Ovary (tissue), 9 donors: ENCODE results near the gene AP1G1. TPM values are rescaled to one million over a fixed set of nuclear protein-coding genes. Genes with fewer than 3 reads are reported as not detected.
"Not testable (repeated sequence)": the region's sequence is repeated elsewhere in the genome, so short reads cannot be mapped to it uniquely, and the experiment has no call there.

ENCODE experiments used
- DNase-seq, 5 donors: peaks; one replicate each; pipeline ENCODE4 v3.0.0-alpha.2; 2019 to 2020
- H3K27ac ChIP-seq, 2 donors: fragments of 200-600 bp; one replicate each; pipeline versions ENCODE4 v1.5.1 to v1.8.0; 2019 to 2022
- H3K27me3 ChIP-seq: fragments of 200-600 bp; one replicate; pipeline ENCODE4 v1.8.0; 2022
- H3K36me3 ChIP-seq: fragments of 200-600 bp; sonication (generic); one replicate; pipeline ENCODE4 v1.5.1; 2019
- H3K4me1 ChIP-seq: one replicate; pipeline ENCODE4 v1.8.1; 2013; ENCODE audit warnings: mild to moderate bottlenecking, moderate library complexity; ENCODE audit not compliant: insufficient read depth
- H3K4me3 ChIP-seq: fragments of 200-600 bp; sonication (generic); one replicate; pipeline ENCODE4 v1.5.1; 2017
- H3K9me3 ChIP-seq, 2 donors: fragments of 200-600 bp in 1 of 2; sonication (generic) in 1 of 2; one replicate each; pipeline versions ENCODE4 v1.5.1 to v1.8.1; 2013 to 2019; ENCODE audit warnings: mild to moderate bottlenecking in 1 of 2, moderate library complexity in 1 of 2
- EP300 ChIP-seq: sonication (generic); formaldehyde crosslinking; IDR thresholded peaks from one replicate; pipeline ENCODE4 v1.6.1; 2017; ENCODE audit warnings: antibody characterized with exemption
- POLR2A ChIP-seq: fragments of 450-650 bp; IDR thresholded peaks from one replicate; pipeline ENCODE4 v1.6.1; 2017; ENCODE audit warnings: antibody characterized with exemption, mild to moderate bottlenecking, moderate library complexity
- WGBS, 3 donors: extraction: QIAGEN DNeasy Blood & Tissue Kit in 1 of 3; methylation state at CpG; one replicate each; pipeline versions ENCODE4 v1.1.5 to v1.1.7; 2013 to 2017; 5-methylcytosine and 5-hydroxymethylcytosine counted together
- intact Hi-C, 4 donors: fragments of 100-400 bp; cut with DNase I; formaldehyde crosslinking; loops; one replicate each; pipeline versions ENCODE4 v1.11.0 to v1.15.1; 2022 to 2023
- polyA plus RNA-seq, 2 donors: library from polyadenylated mRNA; stranded (reverse); fragments of 200-250 nt in 1 of 2; fragments of 350-450 nt in 1 of 2; fragmentation: Illumina TruSeq in 1 of 2; extraction: RNeasy Lipid Tissue Mini Kit (QIAGEN cat#74804) in 1 of 2; gene quantifications; one replicate each; pipeline ENCODE4 v1.2.3, GENCODE V29; 2013 to 2014
- total RNA-seq, 7 donors: library from RNA; depleted of rRNA in 2 of 7; stranded (reverse); fragments of >200 nt in 2 of 7; fragmentation: NEBNext Ultra II Directional in 3 of 7; extraction: Animal tissue kit (Norgen Biotek cat#: 25700) in 3 of 7; gene quantifications; one replicate each; pipeline versions ENCODE4 v1.1.0 to v1.2.4, GENCODE V29; 2016 to 2023
- TF ChIP-seq, protein P1 (sequence below), 3 donors: fragments of 450-650 bp in 2 of 3; fragments of 200-600 bp in 1 of 3; IDR thresholded peaks; one replicate each; pipeline versions ENCODE4 v1.5.1 to v1.8.0; 2016 to 2022; ENCODE audit warnings: antibody characterized with exemption in 3 of 3, mild to moderate bottlenecking in 1 of 3
- donor health status: DM: no; HTN: no; CAD: no; lungs with moderate emphysema.
- donor health status: DM: no; HTN: no; CAD: no.
- donor health status: Bipolar disorder and iron deficiency.
- donor health status: DM: yes; HTN: yes; CAD: no.
- donor health status: DM: no; HTN: no; CAD: no.
- donor health status: DM: yes; HTN: yes; CAD: no.

The AP1G1 gene
- total and polyA plus RNA-seq, 9 donors = 14.2 to 71.7 (median 54.3) TPM

DNA sequence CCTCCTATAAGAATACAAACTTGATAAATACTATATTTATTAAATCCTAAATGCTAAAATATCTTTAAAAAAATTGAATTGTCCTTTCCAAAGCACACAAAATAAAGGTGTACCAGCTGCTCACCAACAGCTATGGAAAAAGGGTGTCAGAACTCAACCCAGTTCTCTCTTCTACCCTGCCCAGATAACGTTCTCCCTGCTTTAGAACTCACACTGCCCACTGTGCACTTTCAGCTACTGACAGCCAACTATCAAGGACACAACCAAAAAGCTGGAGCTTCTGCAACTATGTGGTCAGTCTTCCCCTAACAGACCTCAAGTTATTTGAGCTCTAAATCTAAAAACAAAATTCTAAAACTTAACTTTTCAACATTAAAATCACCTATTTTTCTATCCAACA lies 13.7 kb downstream of the AP1G1 start:
- intact Hi-C loops = no loop called here
- no peak for DNase-seq
- no peak overlapping the region for H3K27ac ChIP-seq
- H3K36me3 ChIP-seq = no peaks in the 10 kb centered on the region
- peaks cover 3% of the 10 kb centered on the region for H3K4me1 ChIP-seq
- TF ChIP-seq, protein P1, sequence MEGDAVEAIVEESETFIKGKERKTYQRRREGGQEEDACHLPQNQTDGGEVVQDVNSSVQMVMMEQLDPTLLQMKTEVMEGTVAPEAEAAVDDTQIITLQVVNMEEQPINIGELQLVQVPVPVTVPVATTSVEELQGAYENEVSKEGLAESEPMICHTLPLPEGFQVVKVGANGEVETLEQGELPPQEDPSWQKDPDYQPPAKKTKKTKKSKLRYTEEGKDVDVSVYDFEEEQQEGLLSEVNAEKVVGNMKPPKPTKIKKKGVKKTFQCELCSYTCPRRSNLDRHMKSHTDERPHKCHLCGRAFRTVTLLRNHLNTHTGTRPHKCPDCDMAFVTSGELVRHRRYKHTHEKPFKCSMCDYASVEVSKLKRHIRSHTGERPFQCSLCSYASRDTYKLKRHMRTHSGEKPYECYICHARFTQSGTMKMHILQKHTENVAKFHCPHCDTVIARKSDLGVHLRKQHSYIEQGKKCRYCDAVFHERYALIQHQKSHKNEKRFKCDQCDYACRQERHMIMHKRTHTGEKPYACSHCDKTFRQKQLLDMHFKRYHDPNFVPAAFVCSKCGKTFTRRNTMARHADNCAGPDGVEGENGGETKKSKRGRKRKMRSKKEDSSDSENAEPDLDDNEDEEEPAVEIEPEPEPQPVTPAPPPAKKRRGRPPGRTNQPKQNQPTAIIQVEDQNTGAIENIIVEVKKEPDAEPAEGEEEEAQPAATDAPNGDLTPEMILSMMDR (IDR thresholded peaks at IDR 0.05) = no peak
- no peak for TF ChIP-seq POLR2A
- no peak for TF ChIP-seq EP300
- H3K9me3 ChIP-seq = no peaks in the 10 kb centered on the region
- no peaks in the 10 kb centered on the region for H3K27me3 ChIP-seq
- H3K4me3 ChIP-seq = no peak overlapping the region
- 15 to 17% (median 15%) methylated on average over 1 of the region's 1 CpG for WGBS, 3 donors

DNA sequence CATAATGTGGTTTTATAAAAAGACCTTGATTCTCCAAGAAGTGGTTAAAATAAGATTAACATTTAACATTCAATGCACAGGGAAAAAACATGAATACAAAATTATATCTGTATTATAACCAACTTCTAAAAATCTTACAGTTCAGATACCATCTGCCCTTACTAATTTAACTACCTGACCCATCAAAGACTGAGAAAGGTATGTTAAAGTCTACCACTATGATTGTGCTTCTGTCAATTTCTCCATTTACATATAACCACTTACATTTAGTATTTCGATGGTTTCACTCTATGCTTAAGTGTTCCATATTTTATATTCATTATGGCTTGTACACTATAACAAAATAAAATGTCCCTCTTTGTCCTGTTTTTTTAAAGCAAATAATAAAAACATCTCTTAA lies 14.6 kb downstream of the AP1G1 start:
- DNase-seq = no peak
- no peaks in the 10 kb centered on the region for H3K9me3 ChIP-seq
- WGBS, 3 donors = 88 to 89% (median 89%) methylated on average over 1 of the region's 1 CpG
- H3K27ac ChIP-seq = no peak overlapping the region
- intact Hi-C loops = no loop called here
- no peaks in the 10 kb centered on the region for H3K27me3 ChIP-seq
- no peak overlapping the region for H3K4me3 ChIP-seq
- H3K4me1 ChIP-seq = peaks cover 3% of the 10 kb centered on the region
- no peaks in the 10 kb centered on the region for H3K36me3 ChIP-seq
- no peak for TF ChIP-seq POLR2A
- TF ChIP-seq, protein P1 (IDR thresholded peaks at IDR 0.05) = no peak
- no peak for TF ChIP-seq EP300

DNA sequence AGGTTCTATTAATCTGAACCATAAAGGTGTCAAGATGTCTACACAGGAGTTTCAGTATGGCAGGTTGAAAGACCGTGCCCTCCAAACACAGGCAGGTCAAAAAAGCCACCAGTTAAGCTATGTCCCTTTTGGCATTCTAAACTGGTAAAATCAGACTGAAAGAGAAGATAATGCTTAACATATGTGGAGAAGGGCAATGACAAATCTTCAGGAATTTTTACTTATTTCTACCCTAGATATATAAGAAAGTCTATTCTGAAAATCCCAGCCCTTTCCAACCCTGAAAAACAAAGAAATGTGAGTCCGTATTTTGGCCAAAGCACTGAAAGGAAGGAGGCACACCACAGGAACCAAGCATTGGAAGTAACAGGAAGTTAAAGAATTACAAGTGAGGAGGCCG lies 16.5 kb downstream of the AP1G1 start:
- TF ChIP-seq, protein P1 (IDR thresholded peaks at IDR 0.05) = no peak
- TF ChIP-seq EP300 = no peak
- no peak for TF ChIP-seq POLR2A
- Histone ChIP-seq H3K4me3 (no peak overlapping the region), H3K4me1 (peaks cover 3% of the 10 kb centered on the region), H3K9me3 (no peaks in the 10 kb centered on the region), H3K27ac (no peak overlapping the region), H3K36me3 (no peaks in the 10 kb centered on the region), H3K27me3 (no peaks in the 10 kb centered on the region)
- intact Hi-C loops = no loop called here
- DNase-seq = no peak
- 85 to 91% (median 86%) methylated on average over 3 of the region's 3 CpGs for WGBS, 3 donors

DNA sequence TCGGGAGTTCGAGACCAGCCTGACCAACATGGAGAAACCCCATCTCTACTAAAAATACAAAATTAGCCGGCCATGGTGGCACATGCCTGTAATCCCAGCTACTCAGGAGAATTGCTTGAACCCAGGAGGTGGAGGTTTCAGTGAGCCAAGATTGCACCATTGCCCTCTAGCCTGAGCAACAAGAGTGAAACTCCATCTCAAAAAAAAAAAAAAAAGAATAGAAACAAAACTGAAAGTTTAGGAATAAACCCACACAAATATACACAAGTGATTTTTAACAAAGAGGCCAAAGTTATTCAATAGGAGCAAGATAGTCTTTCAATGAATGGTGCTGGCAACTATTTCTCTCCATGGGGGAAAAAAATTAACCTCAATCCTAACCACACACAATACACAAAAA lies 18.3 kb downstream of the AP1G1 start:
- intact Hi-C loops, H3K9me3 ChIP-seq, H3K4me1 ChIP-seq, DNase-seq, H3K36me3 ChIP-seq, H3K27ac ChIP-seq, H3K4me3 ChIP-seq, H3K27me3 ChIP-seq: not testable (repeated sequence)
- 95 to 96% (median 96%) methylated on average over 3 of the region's 3 CpGs for WGBS, 3 donors

DNA sequence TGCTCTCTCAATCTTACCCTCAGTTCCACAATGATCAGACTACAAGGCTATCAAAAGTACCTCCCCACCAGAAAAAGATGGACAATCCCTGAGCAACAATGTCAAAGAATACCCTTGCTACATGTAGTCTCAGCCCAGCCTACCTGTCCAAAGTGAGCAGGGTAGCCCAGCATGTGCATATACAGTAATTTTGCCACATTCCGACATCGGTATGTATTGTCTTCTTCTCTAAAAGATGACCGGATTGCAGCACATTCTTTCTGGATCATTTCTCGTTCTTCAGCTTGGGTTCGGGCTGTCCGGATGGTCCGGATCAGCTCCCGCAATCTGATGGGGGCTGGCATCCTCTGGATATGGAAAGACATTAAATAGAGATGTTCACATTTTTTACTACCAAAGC lies 19.5 kb downstream of the AP1G1 start:
- intact Hi-C loops = no loop called here
- WGBS, 3 donors = 96 to 99% (median 96%) methylated on average over 8 of the region's 8 CpGs
- Histone ChIP-seq H3K4me1 (peaks cover 2% of the 10 kb centered on the region), H3K36me3 (no peaks in the 10 kb centered on the region), H3K4me3 (no peak overlapping the region), H3K27me3 (no peaks in the 10 kb centered on the region), H3K27ac (no peak overlapping the region), H3K9me3 (no peaks in the 10 kb centered on the region)
- DNase-seq = no peak
- TF ChIP-seq EP300 (no peak), POLR2A (no peak)
- TF ChIP-seq, protein P1 (IDR thresholded peaks at IDR 0.05) = no peak
